ENCODE results near the gene WDR46. TPM values are rescaled to one million over a fixed set of nuclear protein-coding genes. Genes with fewer than 3 reads are reported as not detected.

WDR46 gene
- total and polyA plus RNA-seq, 2 of the 13 experiments (the other 11 are each of a cell fraction or from before 2014, with no cell fraction given): 47.4 to 105 TPM

DNA sequence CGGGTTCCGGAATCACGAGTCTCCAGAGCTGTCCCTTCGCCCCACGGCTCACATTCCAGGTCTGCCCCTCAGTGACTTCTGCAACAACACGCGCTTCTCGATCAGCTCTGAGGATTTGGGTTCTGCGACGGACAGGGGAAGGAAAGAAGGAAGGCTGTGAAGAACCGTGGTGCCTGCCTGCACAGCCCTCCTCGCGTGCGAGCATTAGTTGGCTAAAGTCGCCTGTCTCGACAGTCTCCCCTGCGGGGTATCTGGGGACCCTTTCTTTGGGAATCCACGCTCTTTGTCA lies 40.5 kb downstream of the WDR46 start (continued):
- TF ChIP-seq, protein P1, sequence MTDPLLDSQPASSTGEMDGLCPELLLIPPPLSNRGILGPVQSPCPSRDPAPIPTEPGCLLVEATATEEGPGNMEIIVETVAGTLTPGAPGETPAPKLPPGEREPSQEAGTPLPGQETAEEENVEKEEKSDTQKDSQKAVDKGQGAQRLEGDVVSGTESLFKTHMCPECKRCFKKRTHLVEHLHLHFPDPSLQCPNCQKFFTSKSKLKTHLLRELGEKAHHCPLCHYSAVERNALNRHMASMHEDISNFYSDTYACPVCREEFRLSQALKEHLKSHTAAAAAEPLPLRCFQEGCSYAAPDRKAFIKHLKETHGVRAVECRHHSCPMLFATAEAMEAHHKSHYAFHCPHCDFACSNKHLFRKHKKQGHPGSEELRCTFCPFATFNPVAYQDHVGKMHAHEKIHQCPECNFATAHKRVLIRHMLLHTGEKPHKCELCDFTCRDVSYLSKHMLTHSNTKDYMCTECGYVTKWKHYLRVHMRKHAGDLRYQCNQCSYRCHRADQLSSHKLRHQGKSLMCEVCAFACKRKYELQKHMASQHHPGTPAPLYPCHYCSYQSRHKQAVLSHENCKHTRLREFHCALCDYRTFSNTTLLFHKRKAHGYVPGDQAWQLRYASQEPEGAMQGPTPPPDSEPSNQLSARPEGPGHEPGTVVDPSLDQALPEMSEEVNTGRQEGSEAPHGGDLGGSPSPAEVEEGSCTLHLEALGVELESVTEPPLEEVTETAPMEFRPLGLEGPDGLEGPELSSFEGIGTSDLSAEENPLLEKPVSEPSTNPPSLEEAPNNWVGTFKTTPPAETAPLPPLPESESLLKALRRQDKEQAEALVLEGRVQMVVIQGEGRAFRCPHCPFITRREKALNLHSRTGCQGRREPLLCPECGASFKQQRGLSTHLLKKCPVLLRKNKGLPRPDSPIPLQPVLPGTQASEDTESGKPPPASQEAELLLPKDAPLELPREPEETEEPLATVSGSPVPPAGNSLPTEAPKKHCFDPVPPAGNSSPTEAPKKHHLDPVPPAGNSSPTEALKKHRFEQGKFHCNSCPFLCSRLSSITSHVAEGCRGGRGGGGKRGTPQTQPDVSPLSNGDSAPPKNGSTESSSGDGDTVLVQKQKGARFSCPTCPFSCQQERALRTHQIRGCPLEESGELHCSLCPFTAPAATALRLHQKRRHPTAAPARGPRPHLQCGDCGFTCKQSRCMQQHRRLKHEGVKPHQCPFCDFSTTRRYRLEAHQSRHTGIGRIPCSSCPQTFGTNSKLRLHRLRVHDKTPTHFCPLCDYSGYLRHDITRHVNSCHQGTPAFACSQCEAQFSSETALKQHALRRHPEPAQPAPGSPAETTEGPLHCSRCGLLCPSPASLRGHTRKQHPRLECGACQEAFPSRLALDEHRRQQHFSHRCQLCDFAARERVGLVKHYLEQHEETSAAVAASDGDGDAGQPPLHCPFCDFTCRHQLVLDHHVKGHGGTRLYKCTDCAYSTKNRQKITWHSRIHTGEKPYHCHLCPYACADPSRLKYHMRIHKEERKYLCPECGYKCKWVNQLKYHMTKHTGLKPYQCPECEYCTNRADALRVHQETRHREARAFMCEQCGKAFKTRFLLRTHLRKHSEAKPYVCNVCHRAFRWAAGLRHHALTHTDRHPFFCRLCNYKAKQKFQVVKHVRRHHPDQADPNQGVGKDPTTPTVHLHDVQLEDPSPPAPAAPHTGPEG (CRISPR knock-in tag; IDR thresholded peaks at IDR 0.05): no peak
- no peak for TF ChIP-seq ZNF337 (CRISPR knock-in tag; IDR thresholded peaks at IDR 0.05; ENCODE audit: borderline replicate concordance, low read depth)
- TF ChIP-seq ZFP36L2 (CRISPR knock-in tag; IDR thresholded peaks at IDR 0.05): no peak
- TF ChIP-seq ZNF350 (CRISPR knock-in tag; IDR thresholded peaks at IDR 0.05; ENCODE audit: borderline replicate concordance, low read depth): peak; percentile 70; the same call in 1 of the 2 replicates
- TF ChIP-seq, protein P2, sequence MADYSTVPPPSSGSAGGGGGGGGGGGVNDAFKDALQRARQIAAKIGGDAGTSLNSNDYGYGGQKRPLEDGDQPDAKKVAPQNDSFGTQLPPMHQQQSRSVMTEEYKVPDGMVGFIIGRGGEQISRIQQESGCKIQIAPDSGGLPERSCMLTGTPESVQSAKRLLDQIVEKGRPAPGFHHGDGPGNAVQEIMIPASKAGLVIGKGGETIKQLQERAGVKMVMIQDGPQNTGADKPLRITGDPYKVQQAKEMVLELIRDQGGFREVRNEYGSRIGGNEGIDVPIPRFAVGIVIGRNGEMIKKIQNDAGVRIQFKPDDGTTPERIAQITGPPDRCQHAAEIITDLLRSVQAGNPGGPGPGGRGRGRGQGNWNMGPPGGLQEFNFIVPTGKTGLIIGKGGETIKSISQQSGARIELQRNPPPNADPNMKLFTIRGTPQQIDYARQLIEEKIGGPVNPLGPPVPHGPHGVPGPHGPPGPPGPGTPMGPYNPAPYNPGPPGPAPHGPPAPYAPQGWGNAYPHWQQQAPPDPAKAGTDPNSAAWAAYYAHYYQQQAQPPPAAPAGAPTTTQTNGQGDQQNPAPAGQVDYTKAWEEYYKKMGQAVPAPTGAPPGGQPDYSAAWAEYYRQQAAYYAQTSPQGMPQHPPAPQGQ (CRISPR knock-in tag; IDR thresholded peaks at IDR 0.05; ENCODE audit: borderline replicate concordance): no peak
- no peak for TF ChIP-seq MAZ (IDR thresholded peaks at IDR 0.05; ENCODE audit: borderline replicate concordance, low read depth, low read length)
- no peak for TF ChIP-seq MAZ (CRISPR knock-in tag; IDR thresholded peaks at IDR 0.05; ENCODE audit: low read depth)
- TF ChIP-seq SIN3B (IDR thresholded peaks at IDR 0.05; ENCODE audit: low read length): no peak; the same call in 1 of the 2 replicates
- no peak for TF ChIP-seq ZNF549 (CRISPR knock-in tag; IDR thresholded peaks at IDR 0.05)
- 0 out of 2 replicates have a peak, but pooled peaks have one; percentile 16 for TF ChIP-seq HOXA5 (CRISPR knock-in tag; IDR thresholded peaks at IDR 0.05)
- no peak for TF ChIP-seq ZMYM3 (CRISPR knock-in tag; IDR thresholded peaks at IDR 0.05)
- TF ChIP-seq MYC (CRISPR knock-in tag; IDR thresholded peaks at IDR 0.05; ENCODE audit: borderline replicate concordance): 0 out of 2 replicates have a peak, but pooled peaks have one; percentile 1
- TF ChIP-seq ZNF512 (CRISPR knock-in tag; IDR thresholded peaks at IDR 0.05): 0 out of 2 replicates have a peak, but pooled peaks have one; percentile 35
- no peak for TF ChIP-seq ZNF577 (CRISPR knock-in tag; IDR thresholded peaks at IDR 0.05; ENCODE audit: borderline replicate concordance, low read depth)
- no peak for TF ChIP-seq ZNF282 (IDR thresholded peaks at IDR 0.05; ENCODE audit: partially characterized antibody)
- TF ChIP-seq, protein P3, sequence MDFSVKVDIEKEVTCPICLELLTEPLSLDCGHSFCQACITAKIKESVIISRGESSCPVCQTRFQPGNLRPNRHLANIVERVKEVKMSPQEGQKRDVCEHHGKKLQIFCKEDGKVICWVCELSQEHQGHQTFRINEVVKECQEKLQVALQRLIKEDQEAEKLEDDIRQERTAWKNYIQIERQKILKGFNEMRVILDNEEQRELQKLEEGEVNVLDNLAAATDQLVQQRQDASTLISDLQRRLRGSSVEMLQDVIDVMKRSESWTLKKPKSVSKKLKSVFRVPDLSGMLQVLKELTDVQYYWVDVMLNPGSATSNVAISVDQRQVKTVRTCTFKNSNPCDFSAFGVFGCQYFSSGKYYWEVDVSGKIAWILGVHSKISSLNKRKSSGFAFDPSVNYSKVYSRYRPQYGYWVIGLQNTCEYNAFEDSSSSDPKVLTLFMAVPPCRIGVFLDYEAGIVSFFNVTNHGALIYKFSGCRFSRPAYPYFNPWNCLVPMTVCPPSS (IDR thresholded peaks at IDR 0.05): no peak
- TF ChIP-seq ZNF629 (CRISPR knock-in tag; conservative IDR thresholded peaks at IDR 0.05): no peak
- TF ChIP-seq JUNB (CRISPR knock-in tag; IDR thresholded peaks at IDR 0.05; ENCODE audit: borderline replicate concordance): no peak
- TF ChIP-seq ZNF383 (CRISPR knock-in tag; IDR thresholded peaks at IDR 0.05; ENCODE audit: borderline replicate concordance): no peak
- TF ChIP-seq AGO2 (optimal IDR thresholded peaks at IDR 0.05; ENCODE audit: low read depth, low read length): no peak
- TF ChIP-seq RAD21 (CRISPR knock-in tag; IDR thresholded peaks at IDR 0.05): peak; percentile 1; the same call in 1 of the 2 replicates
